ENCODE data around the gene SLF2.

The SLF2 gene

GRCh38 chr10:100978121-100978900 is 65.5 kb downstream of the SLF2 start:
- no peak overlapping the region for H3K27ac ChIP-seq (ENCODE audit: low read depth, low read length)
- H3K9me3 ChIP-seq (ENCODE audit: control insufficient read depth in 1 of 2, low read length in 2 of 2), result no peaks in the 10 kb centered on the region
- no peaks in the 10 kb centered on the region for H3K27me3 ChIP-seq (ENCODE audit: control insufficient read depth in 1 of 2, insufficient read depth in 2 of 2, low read length in 2 of 2)
- H3K4me1 ChIP-seq (ENCODE audit: control insufficient read depth in 1 of 2, insufficient read depth in 2 of 2, low read length in 2 of 2), result no peaks in the 10 kb centered on the region
- H3K4me3 ChIP-seq (ENCODE audit: low read depth in 1 of 2, low read length in 2 of 2), result no peak overlapping the region
- H3K36me3 ChIP-seq (ENCODE audit: control insufficient read depth in 1 of 2, insufficient read depth in 2 of 2, low read length in 2 of 2), result peaks cover 29 to 86% of the 10 kb centered on the region in 2 donors
- H3K9ac ChIP-seq (ENCODE audit: low read depth in 1 of 2, low read length in 2 of 2), result no peak overlapping the region

DNA sequence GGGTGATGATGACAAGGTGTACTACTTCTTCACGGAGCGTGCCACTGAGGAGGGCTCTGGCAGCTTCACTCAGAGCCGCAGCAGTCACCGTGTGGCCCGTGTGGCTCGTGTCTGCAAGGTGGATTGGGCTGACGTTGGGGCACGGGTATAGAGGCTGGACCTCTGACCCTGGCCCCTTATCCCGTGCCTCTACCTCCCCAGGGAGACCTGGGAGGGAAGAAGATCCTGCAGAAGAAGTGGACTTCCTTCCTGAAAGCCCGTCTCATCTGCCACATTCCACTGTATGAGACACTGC is 66.1 kb downstream of the SLF2 start:
- no peak overlapping the region for H3K27ac ChIP-seq (ENCODE audit: low read depth, low read length)
- H3K4me3 ChIP-seq (ENCODE audit: low read depth in 1 of 2, low read length in 2 of 2), result no peak overlapping the region
- no peaks in the 10 kb centered on the region for H3K4me1 ChIP-seq (ENCODE audit: control insufficient read depth in 1 of 2, insufficient read depth in 2 of 2, low read length in 2 of 2)
- H3K9ac ChIP-seq (ENCODE audit: low read depth in 1 of 2, low read length in 2 of 2), result no peak overlapping the region
- H3K9me3 ChIP-seq (ENCODE audit: control insufficient read depth in 1 of 2, low read length in 2 of 2), result no peaks in the 10 kb centered on the region
- no peaks in the 10 kb centered on the region for H3K27me3 ChIP-seq (ENCODE audit: control insufficient read depth in 1 of 2, insufficient read depth in 2 of 2, low read length in 2 of 2)
- H3K36me3 ChIP-seq (ENCODE audit: control insufficient read depth in 1 of 2, insufficient read depth in 2 of 2, low read length in 2 of 2), result peaks cover 29 to 84% of the 10 kb centered on the region in 2 donors

DNA sequence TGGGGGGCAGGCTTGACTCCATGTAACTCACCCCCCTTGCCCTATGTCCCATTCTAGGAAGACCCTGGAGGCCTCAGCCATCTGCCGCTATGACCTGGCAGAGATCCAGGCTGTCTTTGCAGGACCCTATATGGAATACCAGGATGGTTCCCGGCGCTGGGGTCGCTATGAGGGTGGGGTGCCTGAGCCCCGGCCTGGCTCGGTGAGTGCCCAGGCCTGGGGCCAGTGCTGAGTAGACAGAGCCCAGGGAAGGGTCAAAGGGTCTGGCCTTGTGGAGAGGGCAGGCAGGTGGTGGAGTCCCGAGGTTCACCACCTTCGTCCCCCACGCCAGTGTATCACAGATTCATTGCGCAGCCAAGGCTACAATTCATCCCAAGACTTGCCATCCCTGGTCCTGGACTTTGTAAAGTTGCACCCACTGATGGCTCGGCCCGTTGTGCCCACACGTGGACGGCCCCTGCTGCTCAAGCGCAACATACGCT is 67.1 kb downstream of the SLF2 start:
- Histone ChIP-seq H3K27ac (ENCODE audit: low read depth, low read length) (no peak overlapping the region), H3K9ac (ENCODE audit: low read depth in 1 of 2, low read length in 2 of 2) (no peak overlapping the region), H3K36me3 (ENCODE audit: control insufficient read depth in 1 of 2, insufficient read depth in 2 of 2, low read length in 2 of 2) (peaks cover 29 to 82% of the 10 kb centered on the region in 2 donors), H3K4me1 (ENCODE audit: control insufficient read depth in 1 of 2, insufficient read depth in 2 of 2, low read length in 2 of 2) (no peaks in the 10 kb centered on the region), H3K4me3 (ENCODE audit: low read depth in 1 of 2, low read length in 2 of 2) (no peak overlapping the region), H3K9me3 (ENCODE audit: control insufficient read depth in 1 of 2, low read length in 2 of 2) (no peaks in the 10 kb centered on the region), H3K27me3 (ENCODE audit: control insufficient read depth in 1 of 2, insufficient read depth in 2 of 2, low read length in 2 of 2) (no peaks in the 10 kb centered on the region)

- no peaks in the 10 kb centered on the region for H3K9me3 ChIP-seq (ENCODE audit: control insufficient read depth in 1 of 2, low read length in 2 of 2)
- H3K4me3 ChIP-seq (ENCODE audit: low read depth in 1 of 2, low read length in 2 of 2), result no peak overlapping the region
- H3K27me3 ChIP-seq (ENCODE audit: control insufficient read depth in 1 of 2, insufficient read depth in 2 of 2, low read length in 2 of 2), result no peaks in the 10 kb centered on the region
- no peak overlapping the region for H3K27ac ChIP-seq (ENCODE audit: low read depth, low read length)
- H3K4me1 ChIP-seq (ENCODE audit: control insufficient read depth in 1 of 2, insufficient read depth in 2 of 2, low read length in 2 of 2), result peaks cover under 1 to 5% of the 10 kb centered on the region in 2 donors
- no peak overlapping the region for H3K9ac ChIP-seq (ENCODE audit: low read depth in 1 of 2, low read length in 2 of 2)
- H3K36me3 ChIP-seq (ENCODE audit: control insufficient read depth in 1 of 2, insufficient read depth in 2 of 2, low read length in 2 of 2), result peaks cover 29 to 81% of the 10 kb centered on the region in 2 donors
These were observed 67.5 kb downstream of the SLF2 start for GRCh38 chr10:100980311-100980710.

GRCh38 chr10:100980711-100981110 is 67.9 kb downstream of the SLF2 start:
- peaks cover 29 to 81% of the 10 kb centered on the region in 2 donors for H3K36me3 ChIP-seq (ENCODE audit: control insufficient read depth in 1 of 2, insufficient read depth in 2 of 2, low read length in 2 of 2)
- no peaks in the 10 kb centered on the region for H3K27me3 ChIP-seq (ENCODE audit: control insufficient read depth in 1 of 2, insufficient read depth in 2 of 2, low read length in 2 of 2)
- no peak overlapping the region for H3K4me3 ChIP-seq (ENCODE audit: low read depth in 1 of 2, low read length in 2 of 2)
- H3K4me1 ChIP-seq (ENCODE audit: control insufficient read depth in 1 of 2, insufficient read depth in 2 of 2, low read length in 2 of 2), result peaks cover 5 to 9% of the 10 kb centered on the region in 2 donors
- no peak overlapping the region for H3K27ac ChIP-seq (ENCODE audit: low read depth, low read length)
- no peaks in the 10 kb centered on the region for H3K9me3 ChIP-seq (ENCODE audit: control insufficient read depth in 1 of 2, low read length in 2 of 2)
- no peak overlapping the region for H3K9ac ChIP-seq (ENCODE audit: low read depth in 1 of 2, low read length in 2 of 2)

GRCh38 chr10:100981178-100981772 is 68.5 kb downstream of the SLF2 start:
- Histone ChIP-seq H3K27me3 (ENCODE audit: control insufficient read depth in 1 of 2, insufficient read depth in 2 of 2, low read length in 2 of 2) (no peaks in the 10 kb centered on the region), H3K9me3 (ENCODE audit: control insufficient read depth in 1 of 2, low read length in 2 of 2) (no peaks in the 10 kb centered on the region), H3K36me3 (ENCODE audit: control insufficient read depth in 1 of 2, insufficient read depth in 2 of 2, low read length in 2 of 2) (peaks cover 29 to 76% of the 10 kb centered on the region in 2 donors), H3K4me1 (ENCODE audit: control insufficient read depth in 1 of 2, insufficient read depth in 2 of 2, low read length in 2 of 2) (peaks cover 10 to 14% of the 10 kb centered on the region in 2 donors), H3K4me3 (ENCODE audit: low read depth in 1 of 2, low read length in 2 of 2) (no peak overlapping the region), H3K9ac (ENCODE audit: low read depth in 1 of 2, low read length in 2 of 2) (no peak overlapping the region), H3K27ac (ENCODE audit: low read depth, low read length) (no peak overlapping the region)

- H3K36me3 ChIP-seq (ENCODE audit: control insufficient read depth in 1 of 2, insufficient read depth in 2 of 2, low read length in 2 of 2), result peaks cover 20 to 60% of the 10 kb centered on the region in 2 donors
These were observed 70.4 kb downstream of the SLF2 start for GRCh38 chr10:100982916-100983830.

DNA sequence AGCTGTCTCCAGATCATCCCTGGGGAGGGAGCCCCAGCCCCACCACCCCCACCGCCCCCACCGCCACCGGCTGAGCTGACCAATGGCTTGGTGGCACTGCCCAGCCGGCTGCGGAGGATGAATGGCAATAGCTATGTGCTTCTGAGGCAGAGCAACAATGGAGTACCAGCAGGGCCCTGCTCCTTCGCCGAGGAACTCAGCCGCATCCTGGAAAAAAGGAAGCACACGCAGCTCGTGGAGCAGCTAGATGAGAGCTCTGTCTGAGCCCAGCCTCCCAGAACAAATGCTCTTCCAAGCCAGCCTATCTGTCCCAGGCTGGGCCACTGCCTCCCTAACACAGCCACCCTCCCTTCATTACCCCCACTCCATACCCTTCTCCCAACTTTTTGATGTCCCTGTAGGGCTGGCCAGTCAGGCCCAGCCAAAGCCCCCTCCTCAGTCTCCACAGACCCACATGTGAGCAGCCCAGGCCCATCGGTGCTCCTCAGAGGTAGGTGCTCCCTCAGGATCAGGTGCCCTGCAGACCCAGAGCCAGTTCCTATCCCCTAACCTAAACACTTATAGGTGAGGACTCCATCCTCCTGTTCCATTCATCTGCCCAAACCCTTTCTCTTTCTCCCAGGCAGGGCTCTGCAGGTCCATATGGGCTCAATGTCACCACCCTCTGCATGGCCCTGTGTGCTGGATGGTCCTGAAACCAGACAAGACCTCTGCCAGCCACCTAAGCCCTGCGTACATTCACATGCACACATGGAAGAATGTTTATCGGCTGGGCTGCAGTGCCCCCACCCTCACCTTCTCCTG is 71.3 kb downstream of the SLF2 start:
- Histone ChIP-seq H3K9me3 (ENCODE audit: control insufficient read depth in 1 of 2, low read length in 2 of 2) (no peaks in the 10 kb centered on the region), H3K27me3 (ENCODE audit: control insufficient read depth in 1 of 2, insufficient read depth in 2 of 2, low read length in 2 of 2) (no peaks in the 10 kb centered on the region), H3K4me1 (ENCODE audit: control insufficient read depth in 1 of 2, insufficient read depth in 2 of 2, low read length in 2 of 2) (peaks cover 28 to 31% of the 10 kb centered on the region in 2 donors), H3K9ac (ENCODE audit: low read depth in 1 of 2, low read length in 2 of 2) (no peak overlapping the region), H3K36me3 (ENCODE audit: control insufficient read depth in 1 of 2, insufficient read depth in 2 of 2, low read length in 2 of 2) (peaks cover 16 to 51% of the 10 kb centered on the region in 2 donors), H3K27ac (ENCODE audit: low read depth, low read length) (no peak overlapping the region), H3K4me3 (ENCODE audit: low read depth in 1 of 2, low read length in 2 of 2) (no peak overlapping the region)

More at GRCh38 chr10:100982916-100983830, 70.4 kb downstream of the SLF2 start:
- H3K4me1 ChIP-seq (ENCODE audit: control insufficient read depth in 1 of 2, insufficient read depth in 2 of 2, low read length in 2 of 2), result peaks cover 25% of the 10 kb centered on the region in 2 donors
- H3K27me3 ChIP-seq (ENCODE audit: control insufficient read depth in 1 of 2, insufficient read depth in 2 of 2, low read length in 2 of 2), result no peaks in the 10 kb centered on the region
- no peaks in the 10 kb centered on the region for H3K9me3 ChIP-seq (ENCODE audit: control insufficient read depth in 1 of 2, low read length in 2 of 2)
- no peak overlapping the region for H3K4me3 ChIP-seq (ENCODE audit: low read depth in 1 of 2, low read length in 2 of 2)
- no peak overlapping the region for H3K9ac ChIP-seq (ENCODE audit: low read depth in 1 of 2, low read length in 2 of 2)
- no peak overlapping the region for H3K27ac ChIP-seq (ENCODE audit: low read depth, low read length)

DNA sequence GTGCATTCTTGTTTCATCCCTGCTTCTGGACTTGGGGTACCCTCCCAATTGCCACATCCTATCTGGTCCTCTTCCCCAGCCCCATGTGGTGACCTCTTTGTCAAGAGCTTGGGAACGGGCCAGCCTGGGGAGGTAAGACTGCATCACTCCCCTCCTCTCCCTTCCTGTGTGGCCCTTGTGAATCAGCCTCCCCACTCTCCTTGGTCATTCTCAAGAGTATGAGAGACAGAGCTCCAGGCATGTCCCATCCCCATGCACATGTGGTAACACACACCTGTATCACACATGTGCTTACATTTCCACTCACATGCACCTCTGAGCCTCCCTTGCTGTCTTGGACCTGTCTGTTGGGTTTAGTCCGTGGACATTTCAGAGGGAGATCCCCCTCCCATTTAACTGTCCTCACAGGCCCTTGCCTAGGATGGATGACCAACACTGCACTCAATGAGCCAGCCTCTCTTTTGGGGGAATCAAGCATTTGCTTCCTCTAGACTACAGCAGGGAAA is 72.0 kb downstream of the SLF2 start:
- Histone ChIP-seq H3K27ac (ENCODE audit: low read depth, low read length) (no peak overlapping the region), H3K36me3 (ENCODE audit: control insufficient read depth in 1 of 2, insufficient read depth in 2 of 2, low read length in 2 of 2) (peaks cover 18 to 45% of the 10 kb centered on the region in 2 donors), H3K27me3 (ENCODE audit: control insufficient read depth in 1 of 2, insufficient read depth in 2 of 2, low read length in 2 of 2) (no peaks in the 10 kb centered on the region)

More for the DNA sequence above, 72.0 kb downstream of the SLF2 start:
- Histone ChIP-seq H3K4me3 (ENCODE audit: low read depth in 1 of 2, low read length in 2 of 2) (no peak overlapping the region), H3K9ac (ENCODE audit: low read depth in 1 of 2, low read length in 2 of 2) (no peak overlapping the region), H3K4me1 (ENCODE audit: control insufficient read depth in 1 of 2, insufficient read depth in 2 of 2, low read length in 2 of 2) (peaks cover 28 to 31% of the 10 kb centered on the region in 2 donors), H3K9me3 (ENCODE audit: control insufficient read depth in 1 of 2, low read length in 2 of 2) (no peaks in the 10 kb centered on the region)

Data from duodenal mucosa (tissue), 2 donors.